Stimulated activated CD8-positive, alpha-beta memory T cell treated with anti-CD3 and anti-CD28 coated beads, Interleukin-15, amount 100 ng/mL, for 24 hours (primary cell): ENCODE measurements around the gene OS9.

Source experiments
- DNase-seq: peaks from one replicate; pipeline ENCODE4 v3.0.0-alpha.2; 2020; ENCODE audit warnings: low read depth

Gene OS9

GRCh38 chr12:57737467-57738460 lies 43.8 kb downstream of the OS9 start:
- no peak for DNase-seq

DNA sequence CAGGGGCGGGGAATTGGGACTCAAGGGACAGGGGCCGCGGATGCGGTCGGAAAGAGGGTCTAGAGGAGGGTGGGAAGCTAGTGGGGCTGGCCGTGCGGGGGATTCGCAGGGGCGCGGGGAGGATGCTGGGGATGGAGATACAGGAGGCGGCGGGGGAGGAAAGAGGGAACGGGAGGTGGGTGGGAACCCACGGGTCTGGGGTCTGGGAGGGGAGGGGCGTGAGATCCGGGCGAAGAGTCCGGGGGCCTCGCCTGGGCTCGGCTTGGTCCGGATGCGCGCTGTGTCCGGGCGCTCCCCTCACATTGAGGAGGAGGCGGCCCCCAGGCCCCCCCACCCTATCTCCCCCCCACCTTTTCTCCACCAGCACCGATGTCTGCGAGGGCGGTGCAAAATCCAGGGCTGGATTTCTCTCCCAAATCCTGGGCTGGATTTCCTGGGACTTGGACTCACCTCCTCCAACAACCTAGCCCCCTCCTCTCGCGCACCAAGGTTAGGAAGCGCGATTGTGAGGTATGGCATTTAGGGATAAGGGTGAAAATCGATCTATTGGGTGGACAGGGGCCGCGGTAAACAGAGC lies 44.8 kb downstream of the OS9 start, which contains the start of gene AGAP2:
Gene AGAP2 (minus strand): TSS at position 82 of the 577 bp plus-strand sequence. CDS start 496 bp downstream, outside the sequence.
- no peak for DNase-seq

GRCh38 chr12:57739387-57739786 lies 45.5 kb downstream of the OS9 start:
- no peak for DNase-seq

GRCh38 chr12:57739914-57740538 lies 46.1 kb downstream of the OS9 start:
- DNase-seq, result no peak

DNA sequence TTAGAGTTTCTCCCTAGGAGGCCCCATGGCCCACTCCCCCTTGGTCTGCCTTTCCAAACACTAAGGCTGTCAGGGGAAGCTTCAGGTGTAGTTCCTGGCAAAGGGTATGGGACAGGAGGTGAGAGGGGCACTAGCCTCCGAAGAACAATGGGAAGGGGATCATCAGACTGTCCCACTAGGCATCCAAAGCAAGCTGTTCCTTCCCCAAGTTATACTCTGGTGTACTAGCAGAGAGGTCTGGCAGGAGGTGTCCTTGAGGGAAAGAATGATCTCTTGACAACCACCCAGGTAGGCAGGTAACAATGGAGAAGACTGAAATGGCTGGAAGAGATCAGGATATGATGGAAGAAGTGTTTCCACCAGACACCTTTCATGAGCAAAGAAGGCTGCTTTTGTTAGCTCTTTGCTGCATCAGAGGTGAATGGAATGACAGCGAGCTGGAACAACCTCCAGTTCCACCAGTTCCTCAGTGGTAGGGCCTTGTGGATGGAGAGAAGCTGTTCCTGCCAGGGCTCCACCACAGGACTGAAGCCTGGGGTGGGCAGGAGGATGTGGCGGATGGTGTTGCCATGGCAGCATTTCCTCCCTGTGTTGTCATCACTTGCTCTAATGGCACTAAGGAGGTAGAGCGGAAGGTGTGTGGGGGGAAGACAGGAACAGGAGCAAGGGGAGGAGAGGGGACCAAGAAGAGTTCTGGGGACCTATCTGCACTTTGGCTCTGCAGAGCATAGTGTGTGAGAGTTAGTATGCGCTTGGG lies 46.9 kb downstream of the OS9 start:
- no peak for DNase-seq

DNA sequence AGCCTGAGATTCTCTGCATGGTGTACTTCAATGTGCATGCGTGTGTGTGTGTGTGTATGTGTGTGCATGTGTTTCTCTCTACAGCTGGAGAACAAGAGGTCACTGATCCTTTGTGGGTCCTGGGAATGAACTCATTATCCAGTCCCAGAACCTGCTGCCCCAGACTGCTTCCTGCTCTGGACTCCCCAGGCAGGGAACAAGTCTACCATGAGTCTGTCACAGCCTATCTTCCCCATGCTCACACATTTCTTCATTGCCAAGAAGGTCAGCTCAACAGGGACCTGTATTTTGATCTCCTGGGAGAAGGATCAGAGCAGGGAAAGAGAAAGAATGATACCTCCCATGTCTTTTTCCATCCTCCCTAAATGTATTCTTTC lies 47.5 kb downstream of the OS9 start:
- no peak for DNase-seq

DNA sequence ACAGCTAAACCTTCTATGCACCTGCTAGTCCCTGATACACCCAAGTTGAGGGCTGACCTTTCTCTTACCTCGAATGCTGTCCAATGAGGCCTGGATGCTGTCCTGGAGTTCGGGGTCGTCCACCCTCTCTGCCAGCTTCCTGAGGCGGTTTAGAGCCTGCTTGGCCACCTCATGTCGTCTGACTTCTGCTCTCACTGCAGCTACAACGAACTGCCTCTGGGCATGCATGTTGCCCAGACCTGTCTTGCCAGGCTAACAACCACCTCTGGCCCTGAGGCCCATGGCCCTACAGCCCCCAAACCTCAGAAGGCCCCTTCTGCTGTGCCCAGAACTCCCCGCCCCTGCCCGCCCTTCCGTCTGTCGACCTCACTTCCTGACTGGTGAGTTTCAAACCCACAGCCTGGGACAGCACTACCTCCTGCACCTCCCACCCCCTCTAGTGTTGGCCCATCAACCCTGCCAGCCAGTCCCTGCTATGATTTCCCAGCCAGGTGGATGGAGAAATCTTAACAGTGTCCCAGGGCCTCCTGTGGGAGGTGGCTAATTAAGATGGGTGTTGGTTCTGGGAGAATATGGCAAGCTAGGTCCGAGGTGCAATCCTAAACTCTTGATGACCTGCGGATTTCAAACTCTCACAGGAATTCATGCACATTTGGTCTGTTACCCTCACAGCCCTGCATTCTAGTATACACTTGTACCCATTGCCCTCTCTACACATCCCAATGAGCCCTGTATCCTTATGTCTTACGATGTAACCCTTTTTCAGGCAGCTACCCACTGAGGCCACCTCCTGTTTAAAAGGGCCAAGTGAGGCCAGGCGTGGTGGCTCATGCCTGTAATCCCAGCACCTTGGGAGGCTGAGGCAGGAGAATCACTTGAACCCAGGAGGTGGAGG lies 48.2 kb downstream of the OS9 start:
- no peak for DNase-seq

DNA sequence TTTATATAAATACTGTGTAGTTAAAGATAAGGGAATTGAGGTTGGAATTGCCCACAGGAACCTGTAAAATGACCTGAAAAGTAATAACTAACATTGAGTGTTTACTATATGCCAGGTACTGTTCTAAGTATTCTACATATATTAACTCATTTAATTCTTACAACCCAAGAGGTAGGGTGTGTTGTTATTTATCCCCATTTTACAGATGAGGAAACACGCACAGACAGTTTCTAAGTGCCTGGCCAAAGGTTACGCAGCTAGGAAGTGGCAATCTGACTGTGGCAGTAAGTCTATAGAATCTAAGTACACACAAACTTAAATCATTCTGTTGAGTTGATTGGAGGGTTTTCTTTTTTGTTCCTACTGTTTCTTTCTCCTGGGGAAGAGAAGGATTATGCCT lies 49.8 kb downstream of the OS9 start:
- DNase-seq, result no peak

GRCh38 chr12:57744194-57744776 lies 50.4 kb downstream of the OS9 start:
- DNase-seq, result no peak

- peak; percentile 81 for DNase-seq
These were observed 51.0 kb downstream of the OS9 start, which contains the start of gene TSPAN31 for GRCh38 chr12:57744777-57745484. TSS of gene TSPAN31 (plus strand) at chr12:57745039. CDS start at chr12:57745155, 116 bp downstream.

- DNase-seq, result no peak
These were observed 51.6 kb downstream of the OS9 start for GRCh38 chr12:57745485-57745881.

GRCh38 chr12:57746025-57746424 lies 52.1 kb downstream of the OS9 start:
- no peak for DNase-seq

GRCh38 chr12:57749061-57749460 lies 55.1 kb downstream of the OS9 start:
- no peak for DNase-seq

- DNase-seq, result no peak
These were observed 56.9 kb downstream of the OS9 start for GRCh38 chr12:57750561-57751431.

DNA sequence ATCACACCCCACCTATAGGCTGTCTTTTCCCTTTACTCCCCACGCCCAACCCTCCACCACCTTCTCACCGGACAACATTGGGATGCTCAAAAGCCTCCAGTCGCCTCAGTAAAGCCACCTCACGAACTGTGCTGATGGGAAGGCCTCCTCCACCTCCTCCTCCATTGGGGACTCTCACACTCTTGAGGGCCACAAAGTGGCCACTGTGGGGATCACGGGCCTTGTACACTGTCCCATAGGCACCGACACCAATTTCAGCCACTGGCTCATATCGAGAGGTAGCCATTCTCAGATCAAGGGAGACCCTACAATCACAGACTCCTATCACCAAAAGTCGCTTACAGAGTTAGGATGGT lies 57.5 kb downstream of the OS9 start:
- no peak for DNase-seq

DNA sequence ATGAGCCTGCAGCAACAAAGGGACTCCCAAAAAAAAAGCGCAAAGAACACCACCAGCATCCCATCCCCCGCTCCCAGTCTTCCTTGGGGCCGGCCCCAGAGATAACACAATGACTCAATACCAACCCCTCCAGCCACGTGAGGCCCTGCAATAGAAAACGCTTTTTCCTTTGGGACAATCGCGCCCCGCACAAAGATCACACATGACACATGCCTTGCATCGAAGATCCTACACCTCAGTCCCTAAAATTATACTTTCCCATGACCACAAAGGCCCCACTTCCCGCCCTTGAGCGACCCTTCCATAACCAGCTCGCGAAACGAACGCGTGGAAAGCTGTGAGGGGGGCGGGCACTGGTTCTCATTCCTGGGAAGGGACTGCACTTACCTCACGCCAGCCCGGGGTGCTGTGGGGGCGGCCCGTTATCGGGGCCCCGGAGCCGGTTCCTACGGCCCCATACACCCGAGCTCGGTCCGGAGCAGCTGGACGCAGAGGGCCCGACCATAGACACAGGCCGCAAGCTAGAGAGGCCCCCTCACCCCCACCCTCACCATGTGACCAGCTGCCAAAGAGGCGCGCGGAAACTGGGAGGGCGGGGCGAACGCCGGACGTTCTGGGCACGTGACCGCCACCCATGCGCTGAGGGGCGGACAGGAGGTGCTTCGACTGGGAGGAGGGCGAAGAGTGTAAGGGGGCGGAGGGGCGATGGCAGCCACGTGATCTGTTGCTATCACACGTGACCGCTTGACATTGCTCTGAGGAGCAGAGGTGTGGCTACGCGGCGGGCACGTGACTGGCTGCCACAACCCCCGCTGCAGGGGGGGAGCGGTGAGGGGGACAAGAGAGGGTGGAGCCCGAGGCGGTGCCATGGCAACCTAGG lies 58.1 kb downstream of the OS9 start, which contains the start of gene CDK4:
Gene CDK4 (minus strand): TSS at position 523 of the 880 bp plus-strand sequence. CDS start 593 bp downstream, outside the sequence.
- peak; percentile 94 for DNase-seq

GRCh38 chr12:57752668-57753000 lies 58.7 kb downstream of the OS9 start:
- no peak for DNase-seq

GRCh38 chr12:57753756-57754337 lies 59.9 kb downstream of the OS9 start:
- no peak for DNase-seq
